Measurements from ENCODE around the gene PCNX1.
"Not testable (repeated sequence)": the region's sequence is repeated elsewhere in the genome, so short reads cannot be mapped to it uniquely, and the experiment has no call there.

PCNX1 gene

DNA sequence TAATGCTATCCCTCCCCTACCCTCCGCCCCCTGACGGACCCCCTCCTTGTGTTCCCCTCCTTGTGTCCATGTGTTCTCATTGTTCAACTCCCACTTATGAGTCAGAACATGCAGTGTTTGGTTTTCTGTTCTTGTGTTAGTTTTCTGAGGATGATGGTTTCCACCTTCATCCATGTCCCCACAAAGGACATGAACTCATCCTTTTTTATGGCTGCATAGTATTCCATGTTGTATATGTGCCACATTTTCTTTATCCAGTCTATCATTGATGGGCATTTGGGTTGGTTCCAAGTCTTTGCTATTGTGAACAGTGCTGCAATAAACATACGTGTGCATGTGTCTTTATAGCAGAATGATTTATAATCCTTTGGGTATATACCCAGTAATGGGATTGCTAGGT is 112.7 kb downstream of the PCNX1 start:
- not testable (repeated sequence) for H3K27me3 ChIP-seq (ENCODE audit: control insufficient read depth, insufficient read depth, low read length)

DNA sequence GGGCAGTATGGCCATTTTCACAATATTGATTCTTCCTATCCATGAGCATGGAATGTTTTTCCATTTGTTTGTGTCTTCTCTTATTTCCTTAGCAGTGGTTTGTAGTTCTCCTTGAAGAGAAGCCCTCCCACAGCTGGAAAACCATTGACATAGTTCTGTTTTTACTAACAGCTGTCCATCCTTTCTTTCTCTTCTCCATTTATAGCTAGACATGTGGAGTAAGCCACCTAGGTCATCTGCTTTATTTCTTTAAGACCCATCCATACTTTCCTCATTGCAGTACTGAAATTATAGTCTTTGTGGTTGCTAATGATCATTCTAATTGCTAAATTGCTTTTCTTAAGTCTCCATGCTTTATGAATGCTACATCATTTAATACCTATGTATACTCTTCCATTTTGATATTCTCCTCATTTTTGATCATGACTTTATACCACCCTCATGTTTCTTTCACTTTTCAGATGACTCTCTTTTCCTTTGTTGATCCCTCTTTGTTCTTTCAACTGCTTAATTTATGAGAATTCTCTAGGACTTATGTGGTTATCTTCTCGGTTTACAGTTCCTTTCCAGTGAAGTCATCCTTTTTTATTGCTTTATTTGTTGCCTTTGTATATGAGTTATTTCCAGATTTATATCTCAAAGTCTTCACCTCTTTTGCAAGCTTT is 114.2 kb downstream of the PCNX1 start:
- H3K36me3 ChIP-seq (ENCODE audit: control insufficient read depth, insufficient read depth, low read length), result no peaks in the 10 kb centered on the region
- H3K4me3 ChIP-seq (ENCODE audit: low read length), result no peak overlapping the region
- no peak overlapping the region for H3K9ac ChIP-seq (ENCODE audit: low read length)
- no peaks in the 10 kb centered on the region for H3K27me3 ChIP-seq (ENCODE audit: control insufficient read depth, insufficient read depth, low read length)
- H3K4me1 ChIP-seq (ENCODE audit: control insufficient read depth, insufficient read depth, low read length), result no peaks in the 10 kb centered on the region
- H3K27ac ChIP-seq (ENCODE audit: low read depth, low read length), result no peak overlapping the region

More for the DNA sequence above, 112.7 kb downstream of the PCNX1 start:
- not testable (repeated sequence) for H3K4me3 ChIP-seq (ENCODE audit: low read length); H3K4me1 ChIP-seq (ENCODE audit: control insufficient read depth, insufficient read depth, low read length); H3K27ac ChIP-seq (ENCODE audit: low read depth, low read length); H3K9ac ChIP-seq (ENCODE audit: low read length); H3K36me3 ChIP-seq (ENCODE audit: control insufficient read depth, insufficient read depth, low read length)

DNA sequence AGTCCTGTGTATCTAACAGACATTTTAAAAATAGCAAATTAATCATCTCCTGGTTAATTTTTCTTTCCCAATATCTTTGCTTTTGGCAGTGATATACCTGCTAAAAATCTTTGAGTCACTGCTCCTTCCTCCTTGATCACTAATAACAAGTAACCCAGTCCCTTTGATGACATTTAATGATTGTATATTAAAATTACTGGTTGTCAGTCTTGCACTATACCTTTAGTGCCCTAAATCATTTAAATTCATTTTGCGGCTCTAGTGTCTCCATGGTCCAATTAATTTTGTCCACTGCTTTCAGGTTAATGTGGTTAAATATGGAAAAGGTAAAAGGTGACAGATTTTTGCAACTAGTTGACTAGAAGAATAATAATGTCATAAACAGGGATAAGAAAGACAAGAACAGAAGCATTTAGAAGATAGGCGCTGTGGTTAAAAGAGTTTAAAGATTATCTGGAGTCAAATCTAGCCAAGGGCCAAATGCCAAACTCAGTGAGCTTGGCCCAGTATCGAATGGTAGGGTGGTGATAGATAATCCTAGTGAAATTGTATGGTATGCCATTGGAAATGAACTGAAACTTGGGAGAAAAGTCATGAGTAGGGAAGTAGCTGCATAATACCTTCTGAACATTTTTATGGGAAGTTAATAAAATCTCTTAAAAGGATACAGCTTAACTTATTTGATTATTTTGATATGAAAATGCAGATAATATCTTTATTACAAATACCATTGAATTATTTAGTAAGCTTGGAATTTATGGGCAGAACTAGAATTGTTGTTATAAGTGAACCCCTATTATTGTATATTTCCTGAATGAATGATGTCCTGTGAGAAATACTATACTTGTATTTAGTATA is 115.0 kb downstream of the PCNX1 start:
- no peaks in the 10 kb centered on the region for H3K36me3 ChIP-seq (ENCODE audit: control insufficient read depth, insufficient read depth, low read length)
- H3K4me3 ChIP-seq (ENCODE audit: low read length), result no peak overlapping the region
- H3K27ac ChIP-seq (ENCODE audit: low read depth, low read length), result no peak overlapping the region
- no peaks in the 10 kb centered on the region for H3K27me3 ChIP-seq (ENCODE audit: control insufficient read depth, insufficient read depth, low read length)
- no peaks in the 10 kb centered on the region for H3K4me1 ChIP-seq (ENCODE audit: control insufficient read depth, insufficient read depth, low read length)
- H3K9ac ChIP-seq (ENCODE audit: low read length), result no peak overlapping the region

DNA sequence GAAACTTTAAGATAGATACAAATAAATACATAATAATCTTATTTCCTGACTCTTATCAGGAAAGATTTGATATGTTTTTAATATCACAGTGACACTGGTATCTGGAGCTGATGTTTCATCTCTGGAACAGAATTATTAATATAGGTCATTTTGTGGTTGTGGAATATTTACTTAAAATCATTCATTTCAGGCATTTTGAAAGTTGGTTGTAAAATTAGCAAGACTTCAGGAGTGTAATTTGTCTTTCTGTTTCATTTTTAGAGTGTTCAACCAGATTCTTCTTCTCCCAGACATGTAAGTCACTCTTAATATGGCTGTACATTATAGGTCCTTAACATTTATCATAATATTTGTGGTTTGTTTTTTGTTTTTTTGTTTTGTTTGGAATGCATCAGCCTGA is 115.7 kb downstream of the PCNX1 start:
- H3K4me3 ChIP-seq (ENCODE audit: low read length), result no peak overlapping the region
- H3K27ac ChIP-seq (ENCODE audit: low read depth, low read length), result no peak overlapping the region
- no peak overlapping the region for H3K9ac ChIP-seq (ENCODE audit: low read length)
- no peaks in the 10 kb centered on the region for H3K27me3 ChIP-seq (ENCODE audit: control insufficient read depth, insufficient read depth, low read length)
- H3K4me1 ChIP-seq (ENCODE audit: control insufficient read depth, insufficient read depth, low read length), result no peaks in the 10 kb centered on the region
- H3K36me3 ChIP-seq (ENCODE audit: control insufficient read depth, insufficient read depth, low read length), result no peaks in the 10 kb centered on the region

DNA sequence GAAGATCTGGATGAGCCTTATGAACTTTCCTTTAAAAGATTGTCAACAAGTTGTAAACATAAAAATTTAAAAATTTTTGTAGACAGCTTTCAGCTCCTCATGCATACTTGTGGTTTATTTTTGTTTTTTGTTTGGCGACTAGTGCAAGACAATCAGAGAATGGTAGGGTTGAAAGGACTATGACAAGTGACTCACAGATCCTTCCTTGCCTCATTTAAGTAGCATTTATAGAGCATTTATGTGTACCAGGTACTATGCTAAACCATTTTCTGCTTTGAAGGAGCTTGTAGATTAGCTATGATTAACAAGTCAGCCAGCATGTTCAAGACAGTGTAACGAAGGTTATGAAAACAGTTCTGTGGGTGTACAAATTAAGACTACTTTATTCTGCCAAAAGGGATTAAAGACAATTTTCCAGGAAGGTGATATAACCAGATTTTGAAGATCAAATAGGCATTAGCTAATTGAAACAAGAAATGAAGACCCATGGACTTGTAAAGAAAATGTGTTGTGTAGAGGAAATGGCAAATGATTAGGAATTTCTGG is 122.0 kb downstream of the PCNX1 start:
- no peaks in the 10 kb centered on the region for H3K4me1 ChIP-seq (ENCODE audit: control insufficient read depth, insufficient read depth, low read length)
- no peak overlapping the region for H3K27ac ChIP-seq (ENCODE audit: low read depth, low read length)
- no peak overlapping the region for H3K9ac ChIP-seq (ENCODE audit: low read length)
- no peak overlapping the region for H3K4me3 ChIP-seq (ENCODE audit: low read length)
- no peaks in the 10 kb centered on the region for H3K27me3 ChIP-seq (ENCODE audit: control insufficient read depth, insufficient read depth, low read length)
- peaks cover 7% of the 10 kb centered on the region for H3K36me3 ChIP-seq (ENCODE audit: control insufficient read depth, insufficient read depth, low read length)

DNA sequence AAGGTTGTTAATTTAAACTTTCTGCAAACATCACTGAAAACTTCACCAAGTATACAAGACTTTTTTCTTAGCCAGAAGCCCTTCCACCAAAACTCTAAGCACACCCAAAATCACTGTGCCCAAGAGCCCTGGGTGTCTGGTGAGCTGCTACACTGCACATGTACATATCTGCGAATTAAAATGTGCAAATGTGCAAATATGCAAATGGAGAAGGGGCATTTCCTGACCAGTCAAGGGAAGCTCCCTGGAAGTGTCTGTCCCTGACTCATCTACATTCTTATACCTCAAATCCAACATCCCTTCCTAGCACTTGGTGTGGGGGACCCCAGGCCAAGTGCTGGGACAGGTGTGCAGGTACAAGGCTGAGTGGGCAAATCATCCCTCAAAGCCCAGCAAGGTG is 123.7 kb downstream of the PCNX1 start:
- Histone ChIP-seq H3K9ac (ENCODE audit: low read length) (no peak overlapping the region), H3K4me3 (ENCODE audit: low read length) (no peak overlapping the region), H3K27ac (ENCODE audit: low read depth, low read length) (no peak overlapping the region), H3K36me3 (ENCODE audit: control insufficient read depth, insufficient read depth, low read length) (peaks cover 7% of the 10 kb centered on the region), H3K27me3 (ENCODE audit: control insufficient read depth, insufficient read depth, low read length) (no peaks in the 10 kb centered on the region), H3K4me1 (ENCODE audit: control insufficient read depth, insufficient read depth, low read length) (no peaks in the 10 kb centered on the region)

DNA sequence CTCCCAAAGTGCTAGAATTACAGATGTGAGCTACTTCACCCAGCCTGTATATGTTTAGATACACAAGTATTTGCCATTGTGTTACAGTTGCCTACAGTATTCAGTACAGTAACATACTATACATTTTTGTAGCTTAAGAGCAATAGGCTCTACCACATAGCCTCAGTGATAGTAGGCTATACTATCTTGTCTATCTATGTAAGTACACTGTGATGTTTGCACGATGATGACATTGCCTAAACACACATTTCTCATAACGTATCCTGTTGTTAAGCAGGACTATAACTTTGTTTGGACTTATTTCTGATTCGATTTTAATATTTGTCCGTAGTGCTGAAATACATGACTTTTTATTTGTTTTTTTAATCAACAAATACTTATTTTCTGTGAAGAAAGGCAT is 129.2 kb downstream of the PCNX1 start:
- H3K4me3 ChIP-seq (ENCODE audit: low read length), result no peak overlapping the region
- peaks cover 12% of the 10 kb centered on the region for H3K36me3 ChIP-seq (ENCODE audit: control insufficient read depth, insufficient read depth, low read length)
- no peak overlapping the region for H3K9ac ChIP-seq (ENCODE audit: low read length)
- H3K4me1 ChIP-seq (ENCODE audit: control insufficient read depth, insufficient read depth, low read length), result no peaks in the 10 kb centered on the region
- H3K27ac ChIP-seq (ENCODE audit: low read depth, low read length), result no peak overlapping the region
- no peaks in the 10 kb centered on the region for H3K27me3 ChIP-seq (ENCODE audit: control insufficient read depth, insufficient read depth, low read length)

DNA sequence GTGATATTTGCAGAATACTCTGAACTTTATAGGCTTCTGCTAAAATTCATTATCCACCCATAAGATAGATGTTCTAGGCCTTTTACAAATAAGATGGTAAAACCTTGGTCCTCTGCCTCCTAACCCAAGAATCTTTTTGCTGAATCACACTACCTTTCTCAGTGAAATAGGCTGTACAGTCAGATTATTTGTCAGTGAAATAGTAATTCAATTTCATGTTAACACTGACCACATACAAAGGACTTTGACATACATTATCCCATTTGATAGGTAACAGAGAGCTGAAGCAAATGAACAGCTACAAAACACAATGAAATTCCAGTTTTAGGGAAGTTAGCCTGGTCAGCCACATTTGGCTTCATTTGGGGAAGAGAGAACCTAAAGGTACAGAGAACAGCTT is 141.1 kb downstream of the PCNX1 start:
- Histone ChIP-seq H3K27me3 (ENCODE audit: control insufficient read depth, insufficient read depth, low read length) (no peaks in the 10 kb centered on the region), H3K27ac (ENCODE audit: low read depth, low read length) (no peak overlapping the region), H3K4me1 (ENCODE audit: control insufficient read depth, insufficient read depth, low read length) (no peaks in the 10 kb centered on the region), H3K4me3 (ENCODE audit: low read length) (no peak overlapping the region), H3K36me3 (ENCODE audit: control insufficient read depth, insufficient read depth, low read length) (peaks cover 11% of the 10 kb centered on the region), H3K9ac (ENCODE audit: low read length) (no peak overlapping the region)

DNA sequence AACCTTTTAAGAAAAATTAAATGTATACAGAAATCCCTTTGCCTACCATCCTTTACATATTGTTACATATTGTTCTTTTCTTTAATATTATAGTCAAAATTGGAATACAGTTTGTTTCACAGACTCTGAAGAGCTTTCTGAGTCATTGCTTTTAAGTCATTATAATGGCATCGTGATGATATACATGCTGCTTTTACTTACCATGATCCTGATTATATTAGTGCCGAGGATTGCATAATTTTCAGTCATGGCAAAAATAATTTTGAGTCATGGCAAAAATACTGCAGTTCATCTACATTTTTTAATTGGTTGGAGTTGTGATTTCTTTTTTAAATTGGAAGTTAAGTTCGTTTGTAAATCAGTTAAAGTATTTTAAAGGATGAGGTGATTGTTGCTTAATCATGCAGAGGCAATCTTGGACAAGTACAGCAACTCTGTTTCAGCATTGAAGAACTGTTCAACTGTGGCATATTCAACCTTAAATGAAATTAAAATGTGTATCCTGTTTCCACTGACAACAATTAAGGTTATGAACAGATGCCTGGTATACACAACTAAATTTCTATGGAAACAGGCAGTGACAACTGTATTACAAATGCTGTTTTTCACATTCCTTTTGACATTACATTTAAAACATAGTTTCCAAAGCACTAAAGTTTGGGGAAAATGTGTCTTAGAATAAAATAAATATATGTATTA is 142.3 kb downstream of the PCNX1 start:
- no peak overlapping the region for H3K9ac ChIP-seq (ENCODE audit: low read length)
- H3K27ac ChIP-seq (ENCODE audit: low read depth, low read length), result no peak overlapping the region
- no peak overlapping the region for H3K4me3 ChIP-seq (ENCODE audit: low read length)
- H3K27me3 ChIP-seq (ENCODE audit: control insufficient read depth, insufficient read depth, low read length), result no peaks in the 10 kb centered on the region
- no peaks in the 10 kb centered on the region for H3K4me1 ChIP-seq (ENCODE audit: control insufficient read depth, insufficient read depth, low read length)
- H3K36me3 ChIP-seq (ENCODE audit: control insufficient read depth, insufficient read depth, low read length), result peaks cover 3% of the 10 kb centered on the region

DNA sequence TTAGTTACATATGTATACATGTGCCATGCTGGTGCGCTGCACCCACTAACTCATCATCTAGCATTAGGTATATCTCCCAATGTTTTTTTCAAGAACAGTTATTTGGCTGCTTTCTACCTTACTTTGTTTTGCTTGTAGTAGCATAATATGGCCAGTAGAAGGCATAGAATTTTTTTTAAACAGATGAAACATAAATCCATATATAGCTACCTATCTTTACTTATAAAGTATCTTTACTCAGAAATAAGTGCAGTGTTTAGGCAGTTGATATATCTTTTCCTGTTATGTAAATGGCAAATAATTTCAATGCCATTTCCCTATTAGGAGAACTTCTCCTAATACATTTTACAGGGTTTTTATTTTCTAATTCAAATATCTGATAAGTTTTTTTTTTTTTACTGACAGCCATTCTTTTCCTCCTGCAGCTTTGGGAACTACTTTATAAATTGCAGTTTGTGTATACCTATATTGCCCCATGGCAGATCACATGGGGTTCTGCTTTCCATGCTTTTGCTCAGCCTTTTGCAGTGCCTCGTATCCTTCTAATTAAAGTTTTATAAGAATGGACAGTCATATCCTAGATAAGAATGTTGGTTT is 143.1 kb downstream of the PCNX1 start:
- Histone ChIP-seq H3K9ac (ENCODE audit: low read length) (no peak overlapping the region), H3K27me3 (ENCODE audit: control insufficient read depth, insufficient read depth, low read length) (no peaks in the 10 kb centered on the region), H3K27ac (ENCODE audit: low read depth, low read length) (no peak overlapping the region), H3K4me3 (ENCODE audit: low read length) (no peak overlapping the region), H3K36me3 (ENCODE audit: control insufficient read depth, insufficient read depth, low read length) (peaks cover 3% of the 10 kb centered on the region), H3K4me1 (ENCODE audit: control insufficient read depth, insufficient read depth, low read length) (no peaks in the 10 kb centered on the region)

DNA sequence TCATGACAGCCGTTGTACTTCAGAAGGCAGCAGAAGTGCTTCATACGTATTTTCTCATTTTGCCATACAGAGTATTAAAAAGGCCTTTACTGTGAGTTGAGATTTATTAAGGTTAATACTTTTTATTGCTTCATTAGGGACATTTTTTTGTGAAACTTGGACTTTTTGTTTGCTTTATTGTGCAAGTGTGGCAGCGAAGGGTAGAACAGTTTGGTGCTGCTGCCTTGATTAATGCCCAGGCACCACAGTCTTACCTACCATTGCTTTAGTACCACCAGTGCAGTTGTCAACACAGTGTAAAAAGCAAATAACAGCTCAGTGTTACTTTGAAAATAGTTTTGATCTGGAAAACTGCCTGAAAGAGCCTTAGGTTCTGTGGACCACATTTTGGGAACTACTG is 147.4 kb downstream of the PCNX1 start:
- H3K27ac ChIP-seq (ENCODE audit: low read depth, low read length), result no peak overlapping the region
- no peak overlapping the region for H3K4me3 ChIP-seq (ENCODE audit: low read length)
- H3K36me3 ChIP-seq (ENCODE audit: control insufficient read depth, insufficient read depth, low read length), result peaks cover 4% of the 10 kb centered on the region
- H3K4me1 ChIP-seq (ENCODE audit: control insufficient read depth, insufficient read depth, low read length), result no peaks in the 10 kb centered on the region
- H3K27me3 ChIP-seq (ENCODE audit: control insufficient read depth, insufficient read depth, low read length), result no peaks in the 10 kb centered on the region
- H3K9ac ChIP-seq (ENCODE audit: low read length), result no peak overlapping the region

DNA sequence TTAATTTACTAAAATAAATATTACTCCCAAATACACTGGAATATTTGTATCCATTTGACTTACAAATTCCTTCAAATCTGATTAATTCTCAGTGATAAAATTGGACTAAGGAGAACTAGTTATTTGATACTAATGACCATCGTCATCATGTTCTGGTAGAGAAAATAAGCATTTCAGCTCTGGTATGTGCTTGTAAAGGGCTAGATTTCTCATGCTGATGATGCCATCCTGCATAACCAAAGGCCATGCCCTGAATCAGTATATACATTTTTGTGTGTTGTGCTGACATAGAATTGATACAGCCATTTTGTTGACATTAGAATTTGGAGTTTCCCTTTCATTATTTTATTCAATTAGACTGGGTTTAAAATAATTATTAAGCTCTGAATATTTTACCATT is 148.9 kb downstream of the PCNX1 start:
- no peak overlapping the region for H3K4me3 ChIP-seq (ENCODE audit: low read length)
- H3K36me3 ChIP-seq (ENCODE audit: control insufficient read depth, insufficient read depth, low read length), result peaks cover 4% of the 10 kb centered on the region
- H3K27ac ChIP-seq (ENCODE audit: low read depth, low read length), result no peak overlapping the region
- H3K27me3 ChIP-seq (ENCODE audit: control insufficient read depth, insufficient read depth, low read length), result no peaks in the 10 kb centered on the region
- no peak overlapping the region for H3K9ac ChIP-seq (ENCODE audit: low read length)
- H3K4me1 ChIP-seq (ENCODE audit: control insufficient read depth, insufficient read depth, low read length), result no peaks in the 10 kb centered on the region
